Fibroblast of peridontal ligament (primary cell): Measurements from ENCODE around the gene CHADL.
"Not testable (repeated sequence)": the region's sequence is repeated elsewhere in the genome, so short reads cannot be mapped to it uniquely, and the experiment has no call there.

Experiments used
- DNase-seq: peaks from one replicate; pipeline ENCODE4 v3.0.0-alpha.2; 2010; ENCODE audit errors: extremely low read depth

Gene CHADL

GRCh38 chr22:41240377-41241132 lies at the start of gene CHADL:
TSS of gene CHADL (minus strand) at chr22:41240931. CDS start at chr22:41240881, 50 bp downstream.
- no peak for DNase-seq

GRCh38 chr22:41289671-41290070 lies 48.9 kb upstream of the CHADL start:
- no peak for DNase-seq

GRCh38 chr22:41288245-41288946 lies 47.7 kb upstream of the CHADL start:
- DNase-seq, result peak; percentile 61

- DNase-seq, result peak; percentile 49
Measured at GRCh38 chr22:41286639-41287091, 45.9 kb upstream of the CHADL start.

GRCh38 chr22:41285820-41286638 lies 45.3 kb upstream of the CHADL start, which contains the start of gene RANGAP1:
TSS of gene RANGAP1 (minus strand) at chr22:41286187. CDS start at chr22:41281044, 5,143 bp downstream.
- peak; percentile 96 for DNase-seq

GRCh38 chr22:41285441-41285819 lies 44.7 kb upstream of the CHADL start:
- DNase-seq, result peak; percentile 79

GRCh38 chr22:41284465-41284864 lies 43.7 kb upstream of the CHADL start:
- no peak for DNase-seq

GRCh38 chr22:41280854-41281253 lies 40.1 kb upstream of the CHADL start:
- no peak for DNase-seq

GRCh38 chr22:41280065-41280464 lies 39.3 kb upstream of the CHADL start:
- no peak for DNase-seq

GRCh38 chr22:41274856-41275255 lies 34.1 kb upstream of the CHADL start:
- DNase-seq, result no peak

GRCh38 chr22:41273128-41273527 lies 32.4 kb upstream of the CHADL start:
- DNase-seq, result no peak

- DNase-seq, result no peak
Measured at GRCh38 chr22:41271787-41272186, 31.1 kb upstream of the CHADL start.

GRCh38 chr22:41267958-41268357 lies 27.2 kb upstream of the CHADL start:
- no peak for DNase-seq

GRCh38 chr22:41264408-41264941 lies 23.7 kb upstream of the CHADL start:
- DNase-seq, result no peak

- no peak for DNase-seq
Measured at GRCh38 chr22:41263704-41264103, 23.0 kb upstream of the CHADL start.

GRCh38 chr22:41262250-41262765 lies 21.6 kb upstream of the CHADL start:
- no peak for DNase-seq

- DNase-seq, result no peak
Measured at GRCh38 chr22:41261541-41262249, 21.0 kb upstream of the CHADL start.

GRCh38 chr22:41260871-41261270 lies 20.1 kb upstream of the CHADL start:
- no peak for DNase-seq

GRCh38 chr22:41259756-41260155 lies 19.0 kb upstream of the CHADL start:
- DNase-seq, result not testable (repeated sequence)

GRCh38 chr22:41257696-41258095 lies 17.0 kb upstream of the CHADL start:
- no peak for DNase-seq
